ENCODE results near the gene PPT2. TPM values are rescaled to one million over a fixed set of nuclear protein-coding genes. Genes with fewer than 3 reads are reported as not detected.

The PPT2 gene, protein sequence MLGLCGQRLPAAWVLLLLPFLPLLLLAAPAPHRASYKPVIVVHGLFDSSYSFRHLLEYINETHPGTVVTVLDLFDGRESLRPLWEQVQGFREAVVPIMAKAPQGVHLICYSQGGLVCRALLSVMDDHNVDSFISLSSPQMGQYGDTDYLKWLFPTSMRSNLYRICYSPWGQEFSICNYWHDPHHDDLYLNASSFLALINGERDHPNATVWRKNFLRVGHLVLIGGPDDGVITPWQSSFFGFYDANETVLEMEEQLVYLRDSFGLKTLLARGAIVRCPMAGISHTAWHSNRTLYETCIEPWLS
- total RNA-seq (42.7 and 147 TPM in 2 replicates), polyA plus RNA-seq (34.6 and 50.2 TPM in 2 replicates)

DNA sequence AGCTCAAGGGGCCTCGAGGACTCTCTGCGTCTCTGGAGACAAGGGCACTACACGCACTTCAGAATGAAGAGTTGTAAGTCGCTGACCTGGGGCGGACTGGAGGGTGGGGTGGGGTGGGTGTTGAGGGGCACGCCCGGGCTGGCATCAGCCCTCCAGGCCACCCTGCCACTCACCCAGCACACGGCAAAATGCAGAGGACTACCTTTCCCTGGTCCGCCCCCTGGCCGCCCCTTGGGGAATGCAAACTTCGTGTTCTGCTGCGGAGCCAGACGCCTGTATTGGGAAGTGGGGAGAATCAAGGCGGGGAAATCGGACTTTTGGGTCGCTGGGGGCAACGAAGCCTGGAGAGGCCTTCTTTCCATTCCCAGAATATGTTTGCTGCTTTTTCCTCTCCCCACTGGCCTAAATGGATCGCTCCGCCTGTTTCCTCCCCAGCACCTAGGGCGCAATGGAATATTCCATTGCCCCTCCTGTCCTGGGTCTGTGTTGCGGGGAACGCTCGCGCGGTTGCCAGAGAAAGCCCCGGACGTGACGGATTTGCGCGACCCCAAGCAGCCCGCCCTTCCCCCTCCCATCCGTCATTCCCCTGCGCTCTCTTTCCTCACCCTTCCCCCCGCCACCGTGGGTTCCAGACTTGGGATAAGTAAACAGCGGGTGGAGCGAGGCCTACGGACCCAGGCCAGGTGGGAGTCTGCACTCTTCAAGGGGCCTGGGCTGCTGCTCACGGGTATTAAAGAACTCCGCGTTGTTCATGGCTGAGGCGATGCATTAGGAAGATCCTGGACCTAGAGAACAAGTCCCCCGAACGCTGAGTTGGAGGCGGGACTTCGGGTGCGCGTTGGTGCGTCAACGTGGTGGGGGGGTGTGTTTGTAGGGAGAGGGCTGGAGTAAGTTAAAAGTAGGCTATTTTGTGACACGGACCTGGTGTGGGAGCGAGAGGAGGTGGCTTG is at the start of gene PPT2:
Gene PPT2 (plus strand): TSS at position 578 of the 950 bp plus-strand sequence. CDS start 454 bp downstream, outside the sequence.
- H3K9me3 ChIP-seq (ENCODE audit: low read depth) = no peaks in the 10 kb centered on the region
- peaks cover 26% of the 10 kb centered on the region for H3K27me3 ChIP-seq
- TF ChIP-seq, protein P1, sequence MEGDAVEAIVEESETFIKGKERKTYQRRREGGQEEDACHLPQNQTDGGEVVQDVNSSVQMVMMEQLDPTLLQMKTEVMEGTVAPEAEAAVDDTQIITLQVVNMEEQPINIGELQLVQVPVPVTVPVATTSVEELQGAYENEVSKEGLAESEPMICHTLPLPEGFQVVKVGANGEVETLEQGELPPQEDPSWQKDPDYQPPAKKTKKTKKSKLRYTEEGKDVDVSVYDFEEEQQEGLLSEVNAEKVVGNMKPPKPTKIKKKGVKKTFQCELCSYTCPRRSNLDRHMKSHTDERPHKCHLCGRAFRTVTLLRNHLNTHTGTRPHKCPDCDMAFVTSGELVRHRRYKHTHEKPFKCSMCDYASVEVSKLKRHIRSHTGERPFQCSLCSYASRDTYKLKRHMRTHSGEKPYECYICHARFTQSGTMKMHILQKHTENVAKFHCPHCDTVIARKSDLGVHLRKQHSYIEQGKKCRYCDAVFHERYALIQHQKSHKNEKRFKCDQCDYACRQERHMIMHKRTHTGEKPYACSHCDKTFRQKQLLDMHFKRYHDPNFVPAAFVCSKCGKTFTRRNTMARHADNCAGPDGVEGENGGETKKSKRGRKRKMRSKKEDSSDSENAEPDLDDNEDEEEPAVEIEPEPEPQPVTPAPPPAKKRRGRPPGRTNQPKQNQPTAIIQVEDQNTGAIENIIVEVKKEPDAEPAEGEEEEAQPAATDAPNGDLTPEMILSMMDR (IDR thresholded peaks at IDR 0.05; ENCODE audit: low read depth, low read length) = peak; percentile 28
- H3K36me3 ChIP-seq = peaks cover 21% of the 10 kb centered on the region
- peak within 1 kb of the TSS; percentile 63 for H3K4me3 ChIP-seq
- peaks cover 18% of the 10 kb centered on the region for H3K4me1 ChIP-seq (ENCODE audit: low read depth)
- DNase-seq (ENCODE audit: low read depth in 1 of 2, low spot score in 1 of 2) = peak; percentile 95 to 97
- peak within 1 kb of the TSS; percentile 91 for H3K27ac ChIP-seq

DNA sequence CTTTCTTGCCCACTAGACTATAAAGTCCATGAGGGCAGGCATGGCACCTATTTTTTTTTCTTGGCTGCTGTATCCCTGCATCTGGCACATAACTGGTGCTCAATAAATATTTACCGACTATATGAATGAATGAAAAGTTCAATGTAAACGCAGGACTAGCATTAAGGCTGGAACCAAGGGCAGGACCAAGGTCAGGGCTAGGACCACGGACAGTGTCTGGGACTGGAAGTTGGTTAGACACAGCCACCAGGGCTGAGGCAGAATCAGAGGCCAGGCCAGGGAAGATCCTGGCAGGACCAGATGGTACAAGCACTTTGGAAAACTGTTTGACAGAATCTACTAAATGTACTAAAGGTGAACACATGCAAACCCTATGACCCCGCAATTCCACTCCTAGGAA is 48.5 kb upstream of the PPT2 start:
- no peaks in the 10 kb centered on the region for H3K9me3 ChIP-seq (ENCODE audit: low read depth)
- H3K36me3 ChIP-seq = no peaks in the 10 kb centered on the region
- peaks cover 7% of the 10 kb centered on the region for H3K4me1 ChIP-seq (ENCODE audit: low read depth)
- H3K27me3 ChIP-seq = no peaks in the 10 kb centered on the region
- DNase-seq (ENCODE audit: low read depth in 1 of 2, low spot score in 1 of 2) = peak in 1 of 2 donors; percentile 71
- H3K27ac ChIP-seq = no peak overlapping the region
- TF ChIP-seq, protein P1 (IDR thresholded peaks at IDR 0.05; ENCODE audit: low read depth, low read length) = no peak
- H3K4me3 ChIP-seq = no peak overlapping the region

DNA sequence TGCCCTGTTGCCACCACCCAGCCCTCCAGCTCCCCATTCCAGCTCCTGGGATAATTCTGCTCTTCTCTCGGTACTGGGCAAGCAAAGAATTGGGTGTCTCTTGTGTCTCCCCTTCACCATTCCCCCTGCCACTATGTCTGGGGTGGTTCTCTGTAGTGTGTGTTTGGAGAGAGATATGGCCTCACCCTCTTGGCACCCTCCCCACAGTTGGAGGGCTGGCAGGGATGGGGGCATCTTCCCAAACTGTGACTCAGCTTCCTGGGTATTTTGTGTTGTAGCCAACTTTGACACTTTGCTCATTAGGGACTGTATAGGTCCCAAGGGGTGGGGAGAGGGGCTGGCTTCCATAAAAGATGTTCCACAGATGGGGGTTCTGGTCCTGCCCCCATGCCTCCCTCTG is 46.5 kb upstream of the PPT2 start:
- H3K36me3 ChIP-seq = no peaks in the 10 kb centered on the region
- H3K4me1 ChIP-seq (ENCODE audit: low read depth) = peaks cover 7% of the 10 kb centered on the region
- DNase-seq (ENCODE audit: low read depth in 1 of 2, low spot score in 1 of 2) = peak in 1 of 2 donors; percentile 58
- H3K27me3 ChIP-seq = no peaks in the 10 kb centered on the region
- no peak overlapping the region for H3K27ac ChIP-seq
- H3K4me3 ChIP-seq = no peak overlapping the region
- TF ChIP-seq, protein P1 (IDR thresholded peaks at IDR 0.05; ENCODE audit: low read depth, low read length) = no peak
- no peaks in the 10 kb centered on the region for H3K9me3 ChIP-seq (ENCODE audit: low read depth)

DNA sequence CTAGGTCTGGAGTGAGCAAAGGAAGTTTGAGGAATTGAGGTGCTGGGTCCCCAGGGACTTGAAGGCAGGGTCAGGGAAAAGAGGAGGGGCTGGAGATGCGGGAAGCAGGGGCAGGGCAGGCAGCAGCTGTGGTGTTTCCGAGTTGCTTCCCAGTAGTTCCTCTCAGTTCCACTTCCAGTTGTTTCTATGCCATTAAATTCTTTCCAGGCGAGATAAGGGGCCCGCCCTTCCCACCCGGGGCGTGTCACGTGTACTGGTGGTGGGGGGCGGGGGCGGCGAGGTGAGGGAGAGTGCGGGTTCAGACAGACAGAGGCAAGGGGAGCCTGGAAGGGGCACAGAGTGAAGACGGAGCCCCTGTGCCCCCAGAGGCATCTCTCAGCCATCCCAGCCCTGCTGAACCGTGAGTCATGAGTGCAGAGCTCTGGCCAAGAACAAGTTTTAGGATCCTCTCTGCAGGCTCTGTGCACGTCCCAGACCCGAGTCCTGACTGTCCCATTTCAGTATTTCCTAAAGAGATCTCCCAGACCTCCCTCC is 45.8 kb upstream of the PPT2 start:
- TF ChIP-seq, protein P1 (IDR thresholded peaks at IDR 0.05; ENCODE audit: low read depth, low read length) = no peak
- H3K27me3 ChIP-seq = no peaks in the 10 kb centered on the region
- DNase-seq (ENCODE audit: low read depth in 1 of 2, low spot score in 1 of 2) = peak in 1 of 2 donors; percentile 78
- no peaks in the 10 kb centered on the region for H3K36me3 ChIP-seq
- H3K9me3 ChIP-seq (ENCODE audit: low read depth) = no peaks in the 10 kb centered on the region
- no peak overlapping the region for H3K4me3 ChIP-seq
- peaks cover 7% of the 10 kb centered on the region for H3K4me1 ChIP-seq (ENCODE audit: low read depth)
- no peak overlapping the region for H3K27ac ChIP-seq

DNA sequence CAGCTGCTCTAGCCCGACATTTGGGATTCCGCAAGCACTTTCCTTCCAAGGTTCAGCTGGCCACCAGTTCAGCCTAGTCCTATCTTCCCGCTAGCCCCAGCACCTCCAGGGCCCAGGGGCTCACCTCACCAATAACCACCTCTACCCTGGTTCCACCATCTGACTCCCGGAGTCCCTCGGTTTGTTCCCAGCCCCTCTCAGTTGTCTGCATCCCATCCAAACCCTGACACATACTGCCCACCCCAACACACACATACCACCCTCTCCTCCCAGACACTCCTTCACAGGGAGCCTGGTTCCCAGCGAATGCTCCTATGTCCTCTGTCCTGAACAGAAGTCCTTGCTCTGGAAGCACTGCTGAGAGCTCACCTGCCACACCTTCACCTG is 45.2 kb upstream of the PPT2 start:
- H3K36me3 ChIP-seq = no peaks in the 10 kb centered on the region
- TF ChIP-seq, protein P1 (IDR thresholded peaks at IDR 0.05; ENCODE audit: low read depth, low read length) = no peak
- peaks cover 7% of the 10 kb centered on the region for H3K4me1 ChIP-seq (ENCODE audit: low read depth)
- H3K4me3 ChIP-seq = no peak overlapping the region
- no peaks in the 10 kb centered on the region for H3K9me3 ChIP-seq (ENCODE audit: low read depth)
- no peaks in the 10 kb centered on the region for H3K27me3 ChIP-seq
- no peak overlapping the region for H3K27ac ChIP-seq
- DNase-seq (ENCODE audit: low read depth in 1 of 2, low spot score in 1 of 2) = no peak

Data from cardiac muscle cell (in vitro differentiated cells and primary cell).